HepG2 (cell line): ENCODE data around the gene ETV6. TPM values are rescaled to one million over a fixed set of nuclear protein-coding genes. Genes with fewer than 3 reads are reported as not detected.

Experiments used
- ATAC-seq: fragments of 200-7000 bp; cut with Tn5 transposase; 3 replicates; pipeline ENCODE4 v1.9.1; 2020; ENCODE audit warnings: mild to moderate bottlenecking, moderate library complexity
- BruUV-seq: library from RNA; stranded (reverse); fragments of 400-500 nt; replicated peaks from 2 replicates; lab custom pipeline; 2021; lab: Mats Ljungman, UMichigan
- CTCF ChIA-PET: fragments of 300-600 bp; formaldehyde crosslinking; extraction: SDS; loops from one replicate; lab custom pipeline; 2021; ENCODE audit warnings: low total read pairs, inconsistent platforms, low intra/inter-chr PET ratio; lab: Yijun Ruan, JAX
- POLR2A ChIA-PET: fragments of 350-600 bp; sonication (Branson Sonifier 250); formaldehyde crosslinking; loops from one replicate; lab custom pipeline; 2020; ENCODE audit warnings: antibody characterized with exemption, inconsistent platforms; lab: Yijun Ruan, JAX
- DNase-seq: peaks from one replicate; pipeline ENCODE4 v3.0.0-alpha.2; 2015; ENCODE audit warnings: low spot score
- FAIRE-seq: peaks from 3 replicates; lab custom pipeline; 2011; peaks lifted over from hg19 to GRCh38; lab: Jason Lieb, UNC
- H2AFZ ChIP-seq: one replicate; pipeline ENCODE4 v1.6.1; 2011; ENCODE audit warnings: low read length, inconsistent platforms
- H3K27ac ChIP-seq: fragments of 300-600 bp; 3 replicates; pipeline ENCODE4 v1.8.0; 2011; ENCODE audit warnings: mixed run types, mild to moderate bottlenecking, mixed read lengths, low read length, inconsistent platforms; ENCODE audit not compliant: insufficient read depth; ENCODE audit errors: extremely low read length
- H3K27me3 ChIP-seq, 2 experiments: fragments of 200-600 bp in 1 of 2; 2 replicates in 1 of 2; 3 replicates in 1 of 2; pipeline versions ENCODE4 v1.6.0 to v1.8.0; 2011; ENCODE audit warnings: low read length in 2 of 2, mild to moderate bottlenecking in 2 of 2, moderate library complexity in 2 of 2, inconsistent platforms in 1 of 2; ENCODE audit not compliant: insufficient read depth in 2 of 2, control insufficient read depth in 1 of 2
- H3K36me3 ChIP-seq, 2 experiments: fragments of 200-600 bp in 1 of 2; replicated peaks in 1 of 2; 2 replicates in 1 of 2; 3 replicates in 1 of 2; pipeline versions ENCODE4 v1.5.1 to v1.8.0; 2011; ENCODE audit warnings: low read length in 2 of 2, inconsistent platforms in 1 of 2; ENCODE audit not compliant: insufficient read depth in 2 of 2, control insufficient read depth in 1 of 2
- H3K4me1 ChIP-seq: 2 replicates; pipeline ENCODE4 v1.5.1; 2012; ENCODE audit warnings: low read length, inconsistent platforms; ENCODE audit not compliant: insufficient read depth
- H3K4me2 ChIP-seq: 2 replicates; pipeline ENCODE4 v1.6.0; 2011; ENCODE audit warnings: low read depth, low read length, inconsistent platforms
- H3K4me3 ChIP-seq, 3 experiments: fragments of 200-600 bp in 1 of 3; sonication (generic), shearing (Covaris generic) in 1 of 3; replicated peaks in 1 of 3; 2 replicates each; pipeline ENCODE4 v1.5.1; 2011 to 2016; ENCODE audit warnings: low read length in 3 of 3, inconsistent platforms in 2 of 3, low read depth in 2 of 3, mild to moderate bottlenecking in 2 of 3, control low read depth in 1 of 3, mixed read lengths in 1 of 3; ENCODE audit not compliant: insufficient read depth in 1 of 3
- H3K79me2 ChIP-seq: one replicate; pipeline ENCODE4 v1.6.1; 2011; ENCODE audit warnings: low read length, inconsistent platforms; ENCODE audit not compliant: insufficient read depth
- H3K9ac ChIP-seq: 2 replicates; pipeline ENCODE4 v1.6.0; 2011; ENCODE audit warnings: mild to moderate bottlenecking, low read depth, low read length, inconsistent platforms; ENCODE audit not compliant: insufficient read depth
- H3K9me3 ChIP-seq: 2 replicates; pipeline ENCODE4 v1.5.1; 2012; ENCODE audit warnings: mild to moderate bottlenecking, low read length
- H4K20me1 ChIP-seq: 2 replicates; pipeline ENCODE4 v1.6.0; 2011; ENCODE audit warnings: inconsistent platforms, mild to moderate bottlenecking, low read length, moderate library complexity; ENCODE audit not compliant: insufficient read depth
- ATF7 ChIP-seq, 2 experiments: fragments of 450-650 bp in 1 of 2; sonication (generic) in 1 of 2; formaldehyde crosslinking in 1 of 2; IDR thresholded peaks; 2 replicates each; pipeline versions ENCODE4 v1.4.0 to v1.6.1; 2016 to 2020; ENCODE audit warnings: antibody characterized with exemption in 1 of 2, mild to moderate bottlenecking in 1 of 2, missing genetic modification reagents in 1 of 2
- HOMEZ ChIP-seq: IDR thresholded peaks from 2 replicates; pipeline ENCODE4 v1.6.1; 2016; ENCODE audit warnings: low read depth
- JARID2 ChIP-seq: sonication (generic); formaldehyde crosslinking; IDR thresholded peaks from 2 replicates; pipeline ENCODE4 v1.8.1; 2023; ENCODE audit warnings: missing genetic modification reagents, inconsistent platforms; ENCODE audit not compliant: insufficient replicate concordance
- NCOA1 ChIP-seq: sonication (generic); formaldehyde crosslinking; IDR thresholded peaks from 2 replicates; pipeline ENCODE4 v1.9.0; 2021; ENCODE audit warnings: missing genetic modification reagents
- NCOA2 ChIP-seq: sonication (generic); formaldehyde crosslinking; IDR thresholded peaks from 2 replicates; pipeline ENCODE4 v1.8.0; 2022; ENCODE audit warnings: inconsistent platforms
- NONO ChIP-seq, 2 experiments: fragments of 450-650 bp in 1 of 2; sonication (generic) in 1 of 2; formaldehyde crosslinking in 1 of 2; IDR thresholded peaks in 1 of 2; conservative IDR thresholded peaks in 1 of 2; 2 replicates each; pipeline versions ENCODE4 v1.6.1 to v1.8.0; 2017 to 2022; ENCODE audit warnings: mild to moderate bottlenecking in 1 of 2, missing genetic modification reagents in 1 of 2, moderate library complexity in 1 of 2
- PREB ChIP-seq: sonication (generic); formaldehyde crosslinking; IDR thresholded peaks from 2 replicates; pipeline ENCODE4 v1.4.0; 2020; ENCODE audit warnings: missing genetic modification reagents
- RERE ChIP-seq: IDR thresholded peaks from 2 replicates; pipeline ENCODE4 v1.6.1; 2016; ENCODE audit warnings: low read depth, missing genetic modification reagents, missing compliant biosample characterization
- TERF1 ChIP-seq: sonication (generic); formaldehyde crosslinking; IDR thresholded peaks from 2 replicates; pipeline ENCODE4 v1.8.0; 2022; ENCODE audit warnings: mild to moderate bottlenecking, missing genetic modification reagents, moderate library complexity
- TOE1 ChIP-seq: sonication (generic); formaldehyde crosslinking; IDR thresholded peaks from 2 replicates; pipeline ENCODE4 v1.4.0; 2020; ENCODE audit warnings: mild to moderate bottlenecking, missing genetic modification reagents
- ZNF274 ChIP-seq: sonication (generic); formaldehyde crosslinking; IDR thresholded peaks from 2 replicates; pipeline ENCODE4 v1.5.1; 2020; ENCODE audit warnings: mild to moderate bottlenecking, missing genetic modification reagents
- ZNF839 ChIP-seq: sonication (generic); formaldehyde crosslinking; IDR thresholded peaks from 2 replicates; pipeline ENCODE4 v1.4.0; 2020; ENCODE audit warnings: missing genetic modification reagents, mild to moderate bottlenecking, borderline replicate concordance
- WGBS: methylation state at CpG from one replicate; pipeline ENCODE4 v1.1.6; 2017; ENCODE audit warnings: low lambda C conversion rate; 5-methylcytosine and 5-hydroxymethylcytosine counted together
- in situ Hi-C: cut with HindIII; loops from 2 replicates; pipeline ENCODE4 v1.10.0; 2017; ENCODE audit warnings: low pct_unique_long_range_greater_than_20kb; ENCODE audit not compliant: extremely low pct_ligation_motif_present
- intact Hi-C: fragments of 100-400 bp; cut with micrococcal nuclease; formaldehyde crosslinking; loops from one replicate; pipeline ENCODE4 v1.10.0; 2022; ENCODE audit not compliant: unreplicated experiment
- polyA plus RNA-seq, 8 experiments: library from polyadenylated mRNA; depleted of rRNA in 3 of 8; stranded (reverse) in 7 of 8; unstranded in 1 of 8; fragments of >200 nt; fragmentation: Illumina TruSeq in 4 of 8; extraction: Trizol in 4 of 8; gene quantifications; 2 replicates each; pipeline versions ENCODE4 v1.2.1 to v1.2.3, GENCODE V29; 2011 to 2016; ENCODE audit warnings: low read depth in 4 of 8, missing spikeins in 1 of 8, mixed read lengths in 1 of 8; ENCODE audit not compliant: insufficient read depth in 1 of 8
- total RNA-seq, 5 experiments: library from RNA; depleted of rRNA; stranded (reverse); fragments of >200 nt; fragmentation: Illumina TruSeq; extraction: Trizol; gene quantifications; 2 replicates each; pipeline ENCODE4 v1.2.3, GENCODE V29; 2016; ENCODE audit warnings: low read depth in 1 of 5

ETV6 gene
- total and polyA plus RNA-seq, 2 of the 13 experiments (the other 11 are each of a cell fraction or from before 2014, with no cell fraction given): 2.2 to 3.0 TPM

- Histone ChIP-seq H2AFZ (no peak overlapping the region), H4K20me1 (no peaks in the 10 kb centered on the region), H3K4me1 (no peaks in the 10 kb centered on the region), H3K9me3 (no peaks in the 10 kb centered on the region), H3K27ac (no peak overlapping the region), H3K79me2 (no peaks in the 10 kb centered on the region), H3K9ac (no peak overlapping the region), H3K27me3 (no peaks in the 10 kb centered on the region), H3K4me3 (no peak overlapping the region), H3K4me2 (no peak overlapping the region), H3K36me3 (no peaks in the 10 kb centered on the region)
- no peak for TF ChIP-seq ZNF274 (CRISPR knock-in tag)
- TF ChIP-seq ZNF839: no peak
- TF ChIP-seq JARID2 (CRISPR knock-in tag): no peak
- TF ChIP-seq HOMEZ (CRISPR knock-in tag): no peak
- TF ChIP-seq NCOA2 (CRISPR knock-in tag): no peak
- no peak for TF ChIP-seq TERF1 (CRISPR knock-in tag)
- TF ChIP-seq NCOA1 (CRISPR knock-in tag): no peak
- no peak for TF ChIP-seq RERE (CRISPR knock-in tag)
- no peak for TF ChIP-seq TOE1 (CRISPR knock-in tag)
- no peak for TF ChIP-seq PREB (CRISPR knock-in tag)
- no peak for TF ChIP-seq NONO (IDR thresholded peaks at IDR 0.05)
- TF ChIP-seq NONO (CRISPR knock-in tag; conservative IDR thresholded peaks at IDR 0.05): no peak
- no peak for TF ChIP-seq ATF7 (IDR thresholded peaks at IDR 0.05)
- TF ChIP-seq ATF7 (CRISPR knock-in tag; IDR thresholded peaks at IDR 0.05): no peak
- FAIRE-seq (no peak), ATAC-seq (no peak), DNase-seq (no peak)
- ChIA-PET POLR2A (no interaction called here), CTCF (no interaction called here)
- no TSS peak for BruUV-seq
- WGBS: 88% methylated on average over 3 of the region's 3 CpGs
- intact Hi-C loops: no loop called here
- in situ Hi-C loops: no loop called here
Observed at GRCh38 chr12:11744410-11744801, 94.9 kb downstream of the ETV6 start.
